ENCODE data around the gene SCN1A.

GRCh38 chr2:166088634-166089033, 39.2 kb downstream of the SCN1A start:
- TF ChIP-seq POLR2A (IDR thresholded peaks at IDR 0.05; ENCODE audit: control extremely low read depth in 1 of 2, low read depth in 2 of 2, low read length in 2 of 2) (no peak), CTCF (IDR thresholded peaks at IDR 0.05; ENCODE audit: control extremely low read depth in 1 of 3, insufficient read depth in 1 of 3, low read depth in 1 of 3, low read length in 3 of 3) (no peak), HDAC6 (IDR thresholded peaks at IDR 0.05; ENCODE audit: low read depth, low read length) (no peak), USF2 (IDR thresholded peaks at IDR 0.05; ENCODE audit: low read length) (no peak), PHF8 (conservative IDR thresholded peaks at IDR 0.05; ENCODE audit: low read depth, low read length) (no peak), RXRA (IDR thresholded peaks at IDR 0.05; ENCODE audit: insufficient read depth, low read depth, low read length) (no peak), YY1 (IDR thresholded peaks at IDR 0.05; ENCODE audit: low read depth, low read length) (no peak), JUN (IDR thresholded peaks at IDR 0.05; ENCODE audit: low read depth, low read length) (no peak), KDM5A (IDR thresholded peaks at IDR 0.05; ENCODE audit: low read length) (no peak), EP300 (IDR thresholded peaks at IDR 0.05; ENCODE audit: borderline replicate concordance in 1 of 2, low read depth in 2 of 2, low read length in 2 of 2) (no peak), MAX (IDR thresholded peaks at IDR 0.05) (no peak), E2F6 (IDR thresholded peaks at IDR 0.05) (no peak), EZH2 (IDR thresholded peaks at IDR 0.05; ENCODE audit: low read depth, low read length, severe bottlenecking) (no peak)
